Adrenal gland (tissue), 12 donors: ENCODE measurements around the gene RNF220. TPM values are rescaled to one million over a fixed set of nuclear protein-coding genes. Genes with fewer than 3 reads are reported as not detected.

Experiments used
- DNase-seq, 7 donors: peaks; one replicate each; pipeline ENCODE4 v3.0.0-alpha.2; 2019 to 2020
- H3K27ac ChIP-seq, 5 donors: fragments of 200-600 bp; sonication (generic) in 4 of 5; 1 replicate in 3 of 5; 2 replicates in 2 of 5; pipeline versions ENCODE4 v1.5.1 to v1.8.0; 2016 to 2020; ENCODE audit warnings: mild to moderate bottlenecking in 1 of 5
- H3K27me3 ChIP-seq: fragments of 200-600 bp; 2 replicates; pipeline ENCODE4 v1.8.0; 2021
- H3K36me3 ChIP-seq, 2 donors: fragments of 200-600 bp; replicated peaks in 1 of 2; 1 replicate in 1 of 2; 2 replicates in 1 of 2; pipeline versions ENCODE4 v1.5.1 to v1.8.0; 2018 to 2022
- H3K4me1 ChIP-seq, 2 donors: fragments of 200-600 bp; replicated peaks in 1 of 2; 1 replicate in 1 of 2; 2 replicates in 1 of 2; pipeline versions ENCODE4 v1.5.1 to v1.8.0; 2018 to 2021
- H3K4me3 ChIP-seq, 4 donors: fragments of 200-600 bp; sonication (generic) in 3 of 4; one replicate each; pipeline ENCODE4 v1.5.1; 2016 to 2018
- H3K9me3 ChIP-seq, 3 donors: fragments of 200-600 bp; sonication (generic) in 1 of 3; replicated peaks in 1 of 3; 1 replicate in 2 of 3; 2 replicates in 1 of 3; pipeline versions ENCODE4 v1.5.1 to v1.8.0; 2016 to 2021
- CTCF ChIP-seq, 6 experiments: fragments of 450-650 bp in 4 of 6; fragments of 200-600 bp in 2 of 6; sonication (generic) in 1 of 6; IDR thresholded peaks; 1 replicate in 5 of 6; 2 replicates in 1 of 6; pipeline versions ENCODE4 v1.5.1 to v1.8.0; 2016 to 2021; ENCODE audit warnings: antibody characterized with exemption in 6 of 6, mild to moderate bottlenecking in 2 of 6, moderate library complexity in 1 of 6
- POLR2A ChIP-seq, 2 donors: fragments of 450-650 bp; IDR thresholded peaks; one replicate each; pipeline ENCODE4 v1.6.1; 2017; ENCODE audit warnings: antibody characterized with exemption in 2 of 2, mild to moderate bottlenecking in 2 of 2, moderate library complexity in 1 of 2
- WGBS, 4 donors: extraction: QIAGEN DNeasy Blood & Tissue Kit in 2 of 4; methylation state at CpG; one replicate each; pipeline versions ENCODE4 v1.1.5 to v1.1.7; 2013 to 2017; 5-methylcytosine and 5-hydroxymethylcytosine counted together
- intact Hi-C, 2 donors: fragments of 100-400 bp; cut with DNase I; formaldehyde crosslinking; loops; one replicate each; pipeline versions ENCODE4 v1.14.1 to v1.15.0; 2022 to 2023
- polyA plus RNA-seq, 3 donors: library from polyadenylated mRNA; stranded (reverse); fragments of 200-250 nt in 2 of 3; fragments of 350-450 nt in 1 of 3; fragmentation: Illumina TruSeq in 1 of 3; extraction: RNeasy Lipid Tissue Mini Kit (QIAGEN cat#74804) in 1 of 3; gene quantifications; one replicate each; pipeline ENCODE4 v1.2.3, GENCODE V29; 2013 to 2014
- total RNA-seq, 9 donors: library from RNA; depleted of rRNA in 4 of 9; stranded (reverse); fragments of >200 nt in 4 of 9; fragments of 120-200 nt in 1 of 9; fragmentation: NEBNext Ultra II Directional in 1 of 9; extraction: Animal tissue kit (Norgen Biotek cat#: 25700) in 1 of 9; gene quantifications; one replicate each; pipeline versions ENCODE4 v1.1.0 to v1.2.4, GENCODE V29; 2013 to 2023
- donor health status: healthy with polysubstance abuse.
- donor health status: Bipolar disorder and iron deficiency.
- donor health status: DM: yes; HTN: yes; CAD: no.
- donor health status: DM: no; HTN: no; CAD: no.
- donor health status: DM: no; HTN: no; CAD: no.
- donor health status: DM: yes; HTN: yes; CAD: no.

RNF220 gene
- total and polyA plus RNA-seq, 12 donors, result 36.3 to 150 (median 66.5) TPM

DNA sequence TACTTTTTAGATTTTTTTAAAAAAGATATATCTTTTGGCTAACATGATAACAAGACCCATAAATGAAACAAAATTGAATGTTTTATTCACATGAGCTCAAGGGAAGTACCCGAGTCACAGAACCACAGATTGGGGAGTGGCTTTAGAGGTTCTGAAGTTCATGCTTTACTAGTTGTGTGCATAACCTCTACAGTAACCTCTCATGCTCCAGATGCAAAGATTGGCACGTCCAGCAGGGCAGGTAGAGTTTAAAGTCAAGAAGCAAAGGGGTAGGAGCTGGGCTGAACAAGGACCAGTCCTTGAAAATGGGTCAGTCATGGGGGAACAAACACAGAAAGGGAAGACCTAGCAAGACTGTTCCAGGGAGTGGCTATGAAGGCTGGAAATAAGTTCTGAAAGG lies 109.6 kb downstream of the RNF220 start:
- Histone ChIP-seq H3K36me3 (no peaks in the 10 kb centered on the region), H3K9me3 (no peaks in the 10 kb centered on the region), H3K27me3 (peaks cover 4% of the 10 kb centered on the region), H3K4me1 (no peaks in the 10 kb centered on the region), H3K27ac (no peak overlapping the region), H3K4me3 (no peak overlapping the region)
- no peak for DNase-seq
- 53 to 73% (median 59%) methylated on average over 2 of the region's 2 CpGs for WGBS, 4 donors
- no peak for TF ChIP-seq CTCF (IDR thresholded peaks at IDR 0.05)
- no peak for TF ChIP-seq POLR2A (IDR thresholded peaks at IDR 0.05)
- intact Hi-C loops, result no loop called here

GRCh38 chr1:44515416-44515815 lies 110.4 kb downstream of the RNF220 start:
- no peak for TF ChIP-seq CTCF (IDR thresholded peaks at IDR 0.05)
- no peak for TF ChIP-seq POLR2A (IDR thresholded peaks at IDR 0.05)
- H3K4me1 ChIP-seq, result no peaks in the 10 kb centered on the region
- no peak overlapping the region for H3K4me3 ChIP-seq
- H3K36me3 ChIP-seq, result no peaks in the 10 kb centered on the region
- no peak overlapping the region for H3K27ac ChIP-seq
- DNase-seq, result no peak
- 78 to 95% (median 89%) methylated on average over 1 of the region's 1 CpG for WGBS, 4 donors
- peaks cover 4% of the 10 kb centered on the region for H3K27me3 ChIP-seq
- intact Hi-C loops, result no loop called here
- H3K9me3 ChIP-seq, result no peaks in the 10 kb centered on the region

DNA sequence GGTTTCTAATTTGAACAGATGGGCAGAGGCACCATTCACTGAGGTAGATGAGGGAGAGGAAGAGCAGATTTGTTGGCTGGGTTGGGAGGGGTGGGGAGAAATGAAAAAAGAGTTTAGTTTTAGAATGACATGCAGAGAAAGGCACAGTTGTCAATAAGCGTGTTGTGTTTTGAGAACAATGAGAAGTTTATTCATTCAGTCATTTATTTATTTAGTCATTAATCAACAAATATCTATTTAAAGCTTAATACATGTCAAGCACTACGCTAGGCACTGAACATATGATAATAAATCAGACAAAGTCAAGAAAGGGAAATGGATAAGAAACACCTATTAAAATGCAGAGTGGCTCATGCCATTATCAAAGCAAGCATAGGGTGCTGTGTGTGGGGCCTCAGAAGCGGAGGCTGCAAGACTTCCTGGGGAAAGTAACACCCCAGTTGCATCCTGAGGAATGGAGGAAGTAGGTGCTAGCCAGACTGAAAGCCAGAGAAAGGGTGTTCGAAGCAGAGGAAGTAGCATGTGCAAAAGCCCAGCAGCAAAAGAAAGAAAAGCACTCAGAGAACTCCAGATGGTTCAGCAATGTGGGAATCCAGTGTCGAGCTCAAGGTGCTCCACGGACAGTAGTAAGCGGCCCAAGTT lies 114.1 kb downstream of the RNF220 start:
- no peak for DNase-seq
- H3K36me3 ChIP-seq, result no peaks in the 10 kb centered on the region
- H3K27me3 ChIP-seq, result peaks cover 11% of the 10 kb centered on the region
- no peak overlapping the region for H3K4me3 ChIP-seq
- TF ChIP-seq CTCF (IDR thresholded peaks at IDR 0.05), result no peak
- no peak for TF ChIP-seq POLR2A (IDR thresholded peaks at IDR 0.05)
- WGBS, 4 donors, result 59 to 65% (median 62%) methylated on average over 7 of the region's 7 CpGs
- no peak overlapping the region for H3K27ac ChIP-seq
- H3K4me1 ChIP-seq, result no peaks in the 10 kb centered on the region
- H3K9me3 ChIP-seq, result no peaks in the 10 kb centered on the region
- intact Hi-C loops, result no loop called here

- Histone ChIP-seq H3K4me3 (no peak overlapping the region), H3K36me3 (no peaks in the 10 kb centered on the region), H3K4me1 (no peaks in the 10 kb centered on the region), H3K9me3 (no peaks in the 10 kb centered on the region), H3K27ac (no peak overlapping the region), H3K27me3 (peaks cover 11% of the 10 kb centered on the region)
- intact Hi-C loops, result no loop called here
- TF ChIP-seq POLR2A (IDR thresholded peaks at IDR 0.05) (no peak), CTCF (IDR thresholded peaks at IDR 0.05) (no peak)
- no peak for DNase-seq
- WGBS, 4 donors, result 76 to 86% (median 83%) methylated on average over 5 of the region's 5 CpGs
Observed at GRCh38 chr1:44521378-44522080, 116.5 kb downstream of the RNF220 start.
